ENCODE data around the gene DRD4. TPM values are rescaled to one million over a fixed set of nuclear protein-coding genes. Genes with fewer than 3 reads are reported as not detected.

Gene DRD4
- total and polyA plus RNA-seq, 4 donors = 0.05 to 1.1 (median 0.35) TPM; not detected in 1

DNA sequence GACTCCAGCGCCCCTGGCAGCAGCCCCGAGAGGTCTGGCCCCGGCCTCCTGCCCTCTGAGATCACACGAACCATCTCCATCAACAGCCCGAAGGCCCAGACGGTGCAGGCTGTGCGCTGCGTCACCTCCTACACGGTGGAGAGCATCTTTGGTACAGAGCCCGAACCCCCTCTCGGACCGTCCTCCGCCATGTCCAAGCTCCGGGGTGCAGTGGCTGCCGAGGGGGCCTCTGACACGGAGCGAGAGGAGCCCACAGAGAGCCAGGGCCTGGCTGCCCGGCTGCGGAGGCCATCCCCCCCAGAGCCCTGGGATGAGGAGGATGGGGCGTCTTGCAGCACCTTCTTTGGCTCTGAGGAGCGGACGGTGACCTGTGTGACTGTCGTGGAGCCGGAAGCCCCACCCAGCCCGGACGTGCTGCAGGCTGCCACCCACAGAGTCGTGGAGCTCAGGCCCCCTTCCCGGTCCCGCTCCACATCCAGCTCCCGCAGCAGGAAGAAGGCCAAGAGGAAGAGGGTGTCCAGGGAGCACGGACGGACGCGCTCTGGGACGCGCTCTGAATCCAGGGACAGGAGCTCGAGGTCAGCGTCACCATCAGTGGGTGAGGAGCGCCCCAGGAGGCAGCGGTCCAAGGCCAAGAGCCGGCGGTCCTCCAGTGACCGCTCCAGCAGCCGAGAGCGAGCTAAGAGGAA is 29.0 kb upstream of the DRD4 start:
- Histone ChIP-seq H3K4me3 (no peak overlapping the region), H3K36me3 (ENCODE audit: control insufficient read depth in 4 of 4, insufficient read depth in 4 of 4, low read length in 4 of 4) (peaks cover 20 to 88% (median 41%) of the 10 kb centered on the region in 4 donors), H3K9ac (ENCODE audit: insufficient read depth in 1 of 2, low read length in 2 of 2) (no peak overlapping the region), H3K27ac (ENCODE audit: low read depth in 1 of 2, low read length in 1 of 2) (no peak overlapping the region), H3K4me1 (ENCODE audit: control insufficient read depth in 5 of 5, insufficient read depth in 5 of 5, low read length in 5 of 5) (no peaks in the 10 kb centered on the region), H3K27me3 (ENCODE audit: control insufficient read depth in 3 of 3, insufficient read depth in 3 of 3, low read length in 2 of 3) (no peaks in the 10 kb centered on the region), H3K9me3 (ENCODE audit: control insufficient read depth in 4 of 4, insufficient read depth in 3 of 4, low read length in 3 of 4) (no peaks in the 10 kb centered on the region)
- TF ChIP-seq, protein P1, sequence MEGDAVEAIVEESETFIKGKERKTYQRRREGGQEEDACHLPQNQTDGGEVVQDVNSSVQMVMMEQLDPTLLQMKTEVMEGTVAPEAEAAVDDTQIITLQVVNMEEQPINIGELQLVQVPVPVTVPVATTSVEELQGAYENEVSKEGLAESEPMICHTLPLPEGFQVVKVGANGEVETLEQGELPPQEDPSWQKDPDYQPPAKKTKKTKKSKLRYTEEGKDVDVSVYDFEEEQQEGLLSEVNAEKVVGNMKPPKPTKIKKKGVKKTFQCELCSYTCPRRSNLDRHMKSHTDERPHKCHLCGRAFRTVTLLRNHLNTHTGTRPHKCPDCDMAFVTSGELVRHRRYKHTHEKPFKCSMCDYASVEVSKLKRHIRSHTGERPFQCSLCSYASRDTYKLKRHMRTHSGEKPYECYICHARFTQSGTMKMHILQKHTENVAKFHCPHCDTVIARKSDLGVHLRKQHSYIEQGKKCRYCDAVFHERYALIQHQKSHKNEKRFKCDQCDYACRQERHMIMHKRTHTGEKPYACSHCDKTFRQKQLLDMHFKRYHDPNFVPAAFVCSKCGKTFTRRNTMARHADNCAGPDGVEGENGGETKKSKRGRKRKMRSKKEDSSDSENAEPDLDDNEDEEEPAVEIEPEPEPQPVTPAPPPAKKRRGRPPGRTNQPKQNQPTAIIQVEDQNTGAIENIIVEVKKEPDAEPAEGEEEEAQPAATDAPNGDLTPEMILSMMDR (IDR thresholded peaks at IDR 0.05; ENCODE audit: control extremely low read depth, extremely low read depth) = no peak
- 94% methylated on average over 45 of the region's 45 CpGs for whole genome bisulfite sequencing, 2 donors
- ATAC-seq (ENCODE audit: insufficient read depth, low FRiP score) = no peak
- DNase-seq = no peak

DNA sequence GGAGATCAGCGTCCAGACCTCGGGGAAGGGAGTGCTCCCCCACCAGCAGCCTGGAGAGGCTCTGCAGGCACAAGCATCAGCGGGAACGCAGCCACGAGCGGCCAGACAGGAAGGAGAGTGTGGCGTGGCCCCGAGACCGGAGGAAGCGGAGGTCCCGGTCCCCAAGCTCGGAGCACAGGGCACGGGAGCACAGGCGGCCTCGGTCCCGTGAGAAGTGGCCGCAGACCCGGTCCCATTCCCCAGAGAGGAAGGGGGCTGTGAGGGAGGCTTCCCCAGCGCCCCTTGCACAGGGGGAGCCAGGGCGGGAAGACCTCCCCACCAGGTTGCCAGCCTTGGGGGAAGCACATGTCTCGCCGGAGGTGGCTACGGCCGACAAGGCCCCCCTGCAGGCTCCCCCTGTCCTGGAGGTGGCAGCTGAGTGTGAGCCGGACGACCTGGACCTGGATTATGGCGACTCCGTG is 28.2 kb upstream of the DRD4 start:
- TF ChIP-seq, protein P1 (IDR thresholded peaks at IDR 0.05; ENCODE audit: control extremely low read depth, extremely low read depth) = no peak
- WGBS, 2 donors = 76 to 86% methylated on average over 24 to 28 of the region's 28 CpGs
- ATAC-seq (ENCODE audit: insufficient read depth, low FRiP score) (no peak), DNase-seq (no peak)
- H3K4me3 ChIP-seq = no peak overlapping the region
- H3K9me3 ChIP-seq (ENCODE audit: control insufficient read depth in 4 of 4, insufficient read depth in 3 of 4, low read length in 3 of 4) = no peaks in the 10 kb centered on the region
- no peak overlapping the region for H3K27ac ChIP-seq (ENCODE audit: low read depth in 1 of 2, low read length in 1 of 2)
- peaks cover 17 to 90% (median 38%) of the 10 kb centered on the region in 4 donors for H3K36me3 ChIP-seq (ENCODE audit: control insufficient read depth in 4 of 4, insufficient read depth in 4 of 4, low read length in 4 of 4)
- no peak overlapping the region for H3K9ac ChIP-seq (ENCODE audit: insufficient read depth in 1 of 2, low read length in 2 of 2)
- H3K27me3 ChIP-seq (ENCODE audit: control insufficient read depth in 3 of 3, insufficient read depth in 3 of 3, low read length in 2 of 3) = no peaks in the 10 kb centered on the region
- H3K4me1 ChIP-seq (ENCODE audit: control insufficient read depth in 5 of 5, insufficient read depth in 5 of 5, low read length in 5 of 5) = peaks cover 0 to 2% (median 0%) of the 10 kb centered on the region in 5 donors

DNA sequence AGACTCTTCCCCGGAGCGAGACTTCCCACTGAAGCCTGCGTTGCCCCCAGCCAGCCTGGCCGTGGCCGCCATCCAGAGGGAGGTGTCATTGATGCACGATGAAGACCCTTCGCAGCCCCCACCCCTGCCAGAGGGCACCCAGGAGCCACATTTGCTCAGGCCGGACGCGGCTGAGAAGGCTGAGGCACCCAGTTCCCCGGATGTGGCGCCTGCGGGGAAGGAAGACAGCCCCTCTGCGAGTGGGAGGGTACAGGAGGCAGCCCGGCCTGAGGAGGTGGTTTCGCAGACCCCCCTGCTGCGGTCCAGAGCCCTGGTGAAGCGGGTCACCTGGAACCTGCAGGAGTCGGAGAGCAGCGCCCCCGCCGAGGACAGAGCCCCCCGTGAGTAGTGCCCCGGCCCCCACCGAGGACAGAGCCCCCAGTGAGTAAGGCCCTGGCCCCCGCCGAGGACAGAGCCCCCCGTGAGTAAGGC is 27.7 kb upstream of the DRD4 start:
- Histone ChIP-seq H3K27ac (ENCODE audit: low read depth in 1 of 2, low read length in 1 of 2) (no peak overlapping the region), H3K27me3 (ENCODE audit: control insufficient read depth in 3 of 3, insufficient read depth in 3 of 3, low read length in 2 of 3) (no peaks in the 10 kb centered on the region), H3K9ac (ENCODE audit: insufficient read depth in 1 of 2, low read length in 2 of 2) (no peak overlapping the region), H3K4me3 (no peak overlapping the region), H3K9me3 (ENCODE audit: control insufficient read depth in 4 of 4, insufficient read depth in 3 of 4, low read length in 3 of 4) (no peaks in the 10 kb centered on the region), H3K36me3 (ENCODE audit: control insufficient read depth in 4 of 4, insufficient read depth in 4 of 4, low read length in 4 of 4) (peaks cover 14 to 92% (median 36%) of the 10 kb centered on the region in 4 donors), H3K4me1 (ENCODE audit: control insufficient read depth in 5 of 5, insufficient read depth in 5 of 5, low read length in 5 of 5) (peaks cover 0 to 6% (median under 1%) of the 10 kb centered on the region in 5 donors)
- TF ChIP-seq, protein P1 (IDR thresholded peaks at IDR 0.05; ENCODE audit: control extremely low read depth, extremely low read depth) = no peak
- ATAC-seq (ENCODE audit: insufficient read depth, low FRiP score) (no peak), DNase-seq (no peak)
- 94 to 95% methylated on average over 28 of the region's 28 CpGs for WGBS, 2 donors

Data from lung (tissue), 12 donors.